Lung (tissue), 16 donors: ENCODE measurements around the gene DENND4C. TPM values are rescaled to one million over a fixed set of nuclear protein-coding genes. Genes with fewer than 3 reads are reported as not detected.

Source experiments
- ATAC-seq: fragments of 200-7000 bp; cut with Tn5 transposase; one replicate; pipeline ENCODE4 v1.9.1; 2020; ENCODE audit warnings: moderate number of reproducible peaks; ENCODE audit not compliant: insufficient read depth, low FRiP score
- DNase-seq, 3 donors: peaks; one replicate each; pipeline ENCODE4 v3.0.0-alpha.2; 2013 to 2017
- H3K27ac ChIP-seq, 2 donors: one replicate each; pipeline ENCODE4 v1.5.1; 2013; ENCODE audit warnings: mild to moderate bottlenecking in 2 of 2, moderate library complexity in 2 of 2, control low read depth in 1 of 2, inconsistent platforms in 1 of 2, low read depth in 1 of 2, low read length in 1 of 2
- H3K27me3 ChIP-seq, 3 donors: one replicate each; pipeline ENCODE4 v1.5.1; 2013; ENCODE audit warnings: low read length in 2 of 3; ENCODE audit not compliant: control insufficient read depth in 3 of 3, insufficient read depth in 3 of 3
- H3K36me3 ChIP-seq, 4 donors: one replicate each; pipeline ENCODE4 v1.5.1; 2013; ENCODE audit warnings: low read length in 4 of 4, mild to moderate bottlenecking in 1 of 4, moderate library complexity in 1 of 4; ENCODE audit not compliant: control insufficient read depth in 4 of 4, insufficient read depth in 4 of 4
- H3K4me1 ChIP-seq, 5 donors: one replicate each; pipeline ENCODE4 v1.5.1; 2013; ENCODE audit warnings: low read length in 5 of 5, mild to moderate bottlenecking in 2 of 5, moderate library complexity in 1 of 5; ENCODE audit not compliant: control insufficient read depth in 5 of 5, insufficient read depth in 5 of 5
- H3K4me3 ChIP-seq: one replicate; pipeline ENCODE4 v1.5.1; 2013; ENCODE audit warnings: mild to moderate bottlenecking, control low read depth, moderate library complexity
- H3K9ac ChIP-seq, 2 donors: one replicate each; pipeline ENCODE4 v1.5.1; 2013; ENCODE audit warnings: low read length in 2 of 2, control low read depth in 1 of 2; ENCODE audit not compliant: insufficient read depth in 1 of 2
- H3K9me3 ChIP-seq, 4 donors: one replicate each; pipeline ENCODE4 v1.5.1; 2013; ENCODE audit warnings: low read length in 3 of 4, mild to moderate bottlenecking in 1 of 4, moderate library complexity in 1 of 4; ENCODE audit not compliant: control insufficient read depth in 4 of 4, insufficient read depth in 3 of 4
- CTCF ChIP-seq: IDR thresholded peaks from 2 replicates; pipeline ENCODE4 v1.5.1; 2012; ENCODE audit warnings: mild to moderate bottlenecking; ENCODE audit errors: control extremely low read depth, extremely low read depth
- WGBS, 2 donors: extraction: QIAGEN DNeasy Blood & Tissue Kit; methylation state at CpG; one replicate each; pipeline ENCODE4 v1.1.7; 2013; 5-methylcytosine and 5-hydroxymethylcytosine counted together
- long read RNA-seq, 5 donors: transcript quantifications; one replicate each; lab custom pipeline, GENCODE V29; 2026
- polyA plus RNA-seq, 2 donors: library from polyadenylated mRNA; stranded (reverse); fragments of 200-250 nt; gene quantifications; one replicate each; pipeline ENCODE4 v1.2.1, GENCODE V29; 2013
- total RNA-seq, 2 donors: library from RNA; depleted of rRNA in 1 of 2; stranded (reverse); fragments of >200 nt in 1 of 2; gene quantifications; one replicate each; pipeline ENCODE4 v1.2.1, GENCODE V29; 2014 to 2021
- donor health status: control.
- donor health status: control.
- donor health status: Bipolar disorder and iron deficiency.
- donor health status: healthy.
- donor health status: DM: yes; HTN: yes; CAD: no.

The DENND4C gene
- total RNA-seq (100 to 1,000 TPM in 1 of 2 donors, 10 to 100 TPM in 1; 52.8 to 154 TPM), polyA plus RNA-seq (10 to 100 TPM in 1 of 2 donors, 1 to 10 TPM in 1; 9.4 to 15.0 TPM)
- long read RNA-seq, donor 1, full-length matches to known transcripts: 3 of 9,085 reads
- long read RNA-seq, donor 1, partial matches to known transcripts: 8,854 of 9,085 reads
- long read RNA-seq, donor 1, other reads (novel, unspliced or antisense): 228 of 9,085 reads
- long read RNA-seq, donor 2, partial matches to known transcripts: 5,158 of 5,269 reads
- long read RNA-seq, donor 2, other reads (novel, unspliced or antisense): 111 of 5,269 reads
- long read RNA-seq, donor 3, partial matches to known transcripts: 6,134 of 6,349 reads
- long read RNA-seq, donor 3, other reads (novel, unspliced or antisense): 215 of 6,349 reads
- long read RNA-seq, donor 4, partial matches to known transcripts: 0 of 1 reads
- long read RNA-seq, donor 4, other reads (novel, unspliced or antisense): 0 of 1 reads
- long read RNA-seq, donor 5, full-length matches to known transcripts: 1 of 10,055 reads
- long read RNA-seq, donor 5, partial matches to known transcripts: 9,820 of 10,055 reads
- long read RNA-seq, donor 5, other reads (novel, unspliced or antisense): 234 of 10,055 reads

DNA sequence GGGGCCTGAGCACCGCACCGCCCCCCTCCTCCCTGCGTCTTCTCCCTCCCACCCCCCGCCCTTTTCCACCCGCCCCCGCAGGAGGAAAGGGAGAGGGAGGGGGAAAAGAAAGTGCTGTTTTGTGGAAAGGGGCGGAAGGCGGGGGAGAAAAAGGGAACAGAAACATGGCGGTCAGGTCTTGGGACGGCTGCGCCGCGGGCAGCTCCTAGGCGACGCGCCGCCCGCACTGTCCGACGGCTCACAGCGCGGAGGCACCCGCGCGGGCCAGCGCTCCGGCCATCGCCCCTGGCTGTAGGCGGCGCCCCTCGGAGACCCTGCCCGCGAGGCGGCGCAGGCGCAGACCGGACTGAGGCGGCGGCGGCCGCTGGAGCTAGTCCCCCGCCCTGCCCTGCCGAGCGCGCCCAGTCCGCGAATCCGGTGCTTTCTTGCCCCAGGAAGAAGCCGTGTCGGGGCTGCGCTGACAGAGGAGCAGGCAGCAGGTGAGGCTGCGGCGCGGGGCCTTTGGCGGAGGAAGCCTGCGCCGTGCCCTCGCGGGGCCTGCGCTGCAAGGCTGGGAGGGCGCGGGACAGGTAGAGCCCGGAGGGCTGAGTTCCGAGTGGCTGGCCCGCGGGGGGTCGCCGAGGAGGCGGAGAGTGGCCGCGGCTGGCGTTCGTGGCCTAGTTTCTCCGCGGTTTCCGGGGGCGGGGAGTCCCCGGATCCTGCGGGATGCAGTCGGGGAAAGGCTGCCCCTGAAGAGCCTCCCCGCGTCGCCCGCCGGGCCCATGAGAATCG lies at the start of gene DENND4C:
Gene DENND4C (plus strand): TSS at position 339 of the 771 bp plus-strand sequence. CDS start 45,482 bp downstream, outside the sequence.
- Histone ChIP-seq H3K4me1 (peaks cover 0 to 14% (median 5%) of the 10 kb centered on the region in 5 donors), H3K27me3 (no peaks in the 10 kb centered on the region), H3K9me3 (no peaks in the 10 kb centered on the region), H3K4me3 (peak within 1 kb of the TSS; percentile 92), H3K27ac (peak within 1 kb of the TSS; percentile 88 to 96), H3K9ac (peak within 1 kb of the TSS; percentile 87 to 90), H3K36me3 (peaks cover 0 to 2% (median 0%) of the 10 kb centered on the region in 4 donors)
- WGBS, 2 donors: 0 to 1% methylated on average over 45 to 86 of the region's 86 CpGs
- TF ChIP-seq CTCF: no peak
- DNase-seq (peak; percentile 89 to 93 (median 90)), ATAC-seq (peak; percentile 88)

DNA sequence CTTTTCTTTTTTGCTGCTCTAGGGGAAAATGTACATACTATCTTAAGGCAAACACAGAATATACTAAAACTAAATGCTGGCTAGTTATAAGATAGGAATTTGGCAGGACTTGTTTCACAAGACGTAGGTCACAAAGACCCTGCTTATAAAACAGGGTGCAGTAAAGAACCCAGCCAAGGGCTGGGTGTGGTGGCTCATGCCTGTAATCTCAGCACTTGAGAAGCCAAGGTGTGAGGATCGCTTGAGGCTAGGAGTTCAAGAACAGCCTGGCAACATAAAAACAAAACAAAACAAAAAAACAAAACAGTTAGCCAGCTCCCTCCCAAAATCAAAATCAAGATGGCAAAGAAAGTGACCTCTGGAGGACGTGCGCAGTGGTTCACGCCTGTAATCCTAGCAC lies 49.5 kb upstream of the DENND4C start:
- peak in 1 of 3 donors; percentile 9 for DNase-seq
- H3K9ac ChIP-seq: no peak overlapping the region
- ATAC-seq: no peak
- no peaks in the 10 kb centered on the region for H3K27me3 ChIP-seq
- no peak for TF ChIP-seq CTCF
- H3K4me3 ChIP-seq: no peak overlapping the region
- H3K9me3 ChIP-seq: no peaks in the 10 kb centered on the region
- H3K4me1 ChIP-seq: peaks cover 5 to 12% (median 10%) of the 10 kb centered on the region in 5 donors
- H3K27ac ChIP-seq: no peak overlapping the region
- no peaks in the 10 kb centered on the region for H3K36me3 ChIP-seq
- 76 to 82% methylated on average over 5 of the region's 5 CpGs for WGBS, 2 donors

- TF ChIP-seq CTCF: no peak
- Histone ChIP-seq H3K36me3 (no peaks in the 10 kb centered on the region), H3K27me3 (no peaks in the 10 kb centered on the region), H3K4me3 (no peak overlapping the region), H3K27ac (peak overlapping the region in 1 of 2 donors; percentile 52), H3K4me1 (peaks cover 5 to 12% (median 10%) of the 10 kb centered on the region in 5 donors), H3K9ac (no peak overlapping the region), H3K9me3 (no peaks in the 10 kb centered on the region)
- ATAC-seq (no peak), DNase-seq (no peak)
- WGBS, 2 donors: 78 to 87% methylated on average over 5 of the region's 5 CpGs
These were observed 48.9 kb upstream of the DENND4C start for GRCh38 chr9:19181561-19181960.
